K562 (cell line): ENCODE results near the gene ATXN7L1. TPM values are rescaled to one million over a fixed set of nuclear protein-coding genes. Genes with fewer than 3 reads are reported as not detected.

Experiments
- ATAC-seq: fragments of 200-7000 bp; cut with Tn5 transposase; 3 replicates; pipeline ENCODE4 v1.9.1; 2020; ENCODE audit warnings: moderate library complexity
- BruUV-seq: library from RNA; stranded (reverse); fragments of 400-500 nt; replicated peaks from 2 replicates; lab custom pipeline; 2021; lab: Mats Ljungman, UMichigan
- CTCF ChIA-PET: fragments of 300-600 bp; formaldehyde crosslinking; extraction: SDS; loops from one replicate; lab custom pipeline; 2021; ENCODE audit warnings: low intra/inter-chr PET ratio; lab: Yijun Ruan, JAX
- POLR2A ChIA-PET: fragments of 300-600, 350-650 bp; sonication (Branson Sonifier 250); formaldehyde crosslinking; extraction: SDS; loops from one replicate; lab custom pipeline; 2021; ENCODE audit warnings: antibody characterized with exemption, inconsistent platforms; lab: Yijun Ruan, JAX
- DNase-seq, 4 experiments: peaks; one replicate each; pipeline versions ENCODE4 v3.0.0 to v3.0.0-alpha.2; 2011 to 2018; ENCODE audit warnings: low spot score in 3 of 4, mixed read lengths in 3 of 4; ENCODE audit errors: extremely low read depth in 1 of 4
- FAIRE-seq: peaks from 2 replicates; lab custom pipeline; 2011; peaks lifted over from hg19 to GRCh38; lab: Jason Lieb, UNC
- H2AFZ ChIP-seq: 2 replicates; pipeline ENCODE4 v1.6.0; 2011; ENCODE audit warnings: low read depth, low read length, control low read depth, inconsistent platforms
- H3K27ac ChIP-seq: fragments of 200-600 bp; 3 replicates; pipeline ENCODE4 v1.8.0; 2011; ENCODE audit warnings: low read depth, mild to moderate bottlenecking, control low read depth, inconsistent platforms, low read length, moderate library complexity, mixed read lengths; ENCODE audit errors: extremely low read depth
- H3K27me3 ChIP-seq, 2 experiments: fragments of 300-600 bp in 1 of 2; 2 replicates in 1 of 2; 3 replicates in 1 of 2; pipeline versions ENCODE4 v1.6.0 to v1.8.0; 2011; ENCODE audit warnings: inconsistent platforms in 2 of 2, low read length in 2 of 2, mild to moderate bottlenecking in 1 of 2, mixed read lengths in 1 of 2, moderate library complexity in 1 of 2; ENCODE audit not compliant: control insufficient read depth in 2 of 2, insufficient read depth in 2 of 2
- H3K36me3 ChIP-seq: fragments of 300-600 bp; 3 replicates; pipeline ENCODE4 v1.8.0; 2011; ENCODE audit warnings: mild to moderate bottlenecking, low read length, inconsistent platforms; ENCODE audit not compliant: control insufficient read depth, insufficient read depth
- H3K4me1 ChIP-seq, 2 experiments: fragments of 200-600 bp in 1 of 2; replicated peaks in 1 of 2; 2 replicates in 1 of 2; 3 replicates in 1 of 2; pipeline versions ENCODE4 v1.5.1 to v1.8.0; 2011; ENCODE audit warnings: inconsistent platforms in 2 of 2, low read length in 2 of 2, mild to moderate bottlenecking in 1 of 2, mixed read lengths in 1 of 2, moderate library complexity in 1 of 2; ENCODE audit not compliant: control insufficient read depth in 2 of 2, insufficient read depth in 2 of 2
- H3K4me2 ChIP-seq: 2 replicates; pipeline ENCODE4 v1.6.1; 2011; ENCODE audit warnings: low read length, control low read depth, inconsistent platforms, mixed read lengths; ENCODE audit not compliant: insufficient read depth
- H3K4me3 ChIP-seq: fragments of 200-600 bp; sonication (generic), shearing (Covaris generic); 2 replicates; pipeline ENCODE4 v1.5.1; 2016; ENCODE audit warnings: control low read depth, inconsistent platforms
- H3K79me2 ChIP-seq: fragments of 200-600 bp; 3 replicates; pipeline ENCODE4 v1.8.0; 2011; ENCODE audit warnings: low read length, inconsistent platforms; ENCODE audit not compliant: control insufficient read depth, insufficient read depth
- H3K9ac ChIP-seq, 2 experiments: 2 replicates each; pipeline versions ENCODE4 v1.6.0 to v1.6.1; 2011; ENCODE audit warnings: low read depth in 2 of 2, low read length in 2 of 2, control low read depth in 1 of 2, inconsistent platforms in 1 of 2, mild to moderate bottlenecking in 1 of 2, mixed read lengths in 1 of 2; ENCODE audit not compliant: insufficient read depth in 1 of 2
- H3K9me1 ChIP-seq: one replicate; pipeline ENCODE4 v1.6.0; 2011; ENCODE audit warnings: inconsistent platforms, mild to moderate bottlenecking, low read length, moderate library complexity; ENCODE audit not compliant: control insufficient read depth, insufficient read depth
- H3K9me3 ChIP-seq: replicated peaks from 2 replicates; pipeline ENCODE4 v1.5.1; 2011; ENCODE audit warnings: low read depth, low read length, inconsistent platforms; ENCODE audit not compliant: control insufficient read depth, insufficient read depth
- H4K20me1 ChIP-seq: replicated peaks from 2 replicates; pipeline ENCODE4 v1.6.1; 2011; ENCODE audit warnings: low read length, inconsistent platforms, mixed read lengths; ENCODE audit not compliant: control insufficient read depth, insufficient read depth
- ARID3B ChIP-seq: fragments of 250-450 bp; sonication (Bioruptor Pico); IDR thresholded peaks from 2 replicates; pipeline ENCODE4 v1.4.0; 2020; ENCODE audit warnings: borderline replicate concordance
- HINFP ChIP-seq: fragments of 450-650 bp; conservative IDR thresholded peaks from 2 replicates; pipeline ENCODE4 v1.6.1; 2016; ENCODE audit warnings: missing genetic modification characterization, low read depth, mild to moderate bottlenecking, control low read depth, missing compliant biosample characterization
- NFIC ChIP-seq: fragments of 450-650 bp; IDR thresholded peaks from 2 replicates; pipeline ENCODE4 v1.6.1; 2017; ENCODE audit warnings: mild to moderate bottlenecking, inconsistent platforms
- SRSF7 ChIP-seq: fragments of 200-400 bp; formaldehyde crosslinking; optimal IDR thresholded peaks from 2 replicates; pipeline ENCODE3; 2017; ENCODE audit warnings: mild to moderate bottlenecking, low read depth, low read length
- ZFP30 ChIP-seq: fragments of 250-450 bp; sonication (Bioruptor Pico); IDR thresholded peaks from 2 replicates; pipeline ENCODE4 v1.8.0; 2022; ENCODE audit warnings: moderate library complexity, mild to moderate bottlenecking, inconsistent platforms, borderline replicate concordance
- WGBS: fragments of 100-300 bp; shearing (Covaris generic); methylation state at CpG from one replicate; pipeline ENCODE4 v1.1.6; 2016; ENCODE audit warnings: low coverage, mixed read lengths; ENCODE audit not compliant: insufficient coverage; ENCODE audit errors: missing lambda C conversion rate; 5-methylcytosine and 5-hydroxymethylcytosine counted together
- in situ Hi-C: fragments of 300-500 bp; cut with MboI; formaldehyde crosslinking; loops from 4 replicates; pipeline ENCODE4 v1.15.0; 2018; ENCODE audit warnings: inconsistent platforms, mixed read lengths
- intact Hi-C: fragments of 100-400 bp; cut with micrococcal nuclease; formaldehyde crosslinking; loops from 2 replicates; pipeline ENCODE4 v1.14.2; 2022
- polyA plus RNA-seq, 8 experiments: library from polyadenylated mRNA; depleted of rRNA in 4 of 8; stranded (reverse) in 5 of 8; unstranded in 3 of 8; fragments of >200 nt; fragmentation: Nextera tagmentation in 2 of 8; fragmentation: Illumina TruSeq in 1 of 8; extraction: Ambion mirVana in 2 of 8; extraction: Trizol in 1 of 8; gene quantifications; 2 replicates each; pipeline versions ENCODE4 v1.2.1 to v1.2.3, GENCODE V29; 2011 to 2014; ENCODE audit warnings: inconsistent platforms in 1 of 8, missing spikeins in 1 of 8
- total RNA-seq, 7 experiments: library from RNA; depleted of rRNA in 6 of 7; stranded (reverse); fragments of >200 nt in 6 of 7; fragmentation: Illumina TruSeq in 2 of 7; extraction: Trizol in 2 of 7; gene quantifications; 2 replicates each; pipeline versions ENCODE4 v1.2.1 to v1.2.3, GENCODE V29; 2011 to 2021; ENCODE audit warnings: low replicate concordance in 1 of 7

ATXN7L1 gene
- total and polyA plus RNA-seq, 9 of the 15 experiments (the other 6 are each of a cell fraction or from before 2014, with no cell fraction given): 6.6 to 13.7 (median 10.7) TPM

- DNase-seq (no peak), ATAC-seq (no peak), FAIRE-seq (no peak)
- in situ Hi-C loops (no loop called here), intact Hi-C loops (no loop called here)
- TF ChIP-seq NFIC (no peak), HINFP (tag) (no peak), SRSF7 (no peak), ARID3B (CRISPR knock-in tag) (no peak), ZFP30 (CRISPR knock-in tag) (no peak)
- H3K9me1 ChIP-seq: no peaks in the 10 kb centered on the region
- no peaks in the 10 kb centered on the region for H3K79me2 ChIP-seq
- no peak overlapping the region for H3K9ac ChIP-seq
- H4K20me1 ChIP-seq: no peaks in the 10 kb centered on the region
- 0 out of 2 replicates have a peak, but pooled peaks cover 4% of the 10 kb centered on the region for H3K9me3 ChIP-seq
- H3K36me3 ChIP-seq: no peaks in the 10 kb centered on the region
- H3K4me3 ChIP-seq: no peak overlapping the region
- peaks cover 10 to 35% of the 10 kb centered on the region in 2 experiments; a peak in 4 of 5 replicates for H3K27me3 ChIP-seq
- WGBS: 3% methylated on average over 4 of the region's 4 CpGs
- no peak overlapping the region for H2AFZ ChIP-seq
- BruUV-seq: no TSS peak
- no peak overlapping the region for H3K4me2 ChIP-seq
- POLR2A ChIA-PET: no interaction called here
- CTCF ChIA-PET: no interaction called here
- H3K27ac ChIP-seq: no peak overlapping the region
- H3K4me1 ChIP-seq: no peaks in the 10 kb centered on the region
These were observed 35.7 kb upstream of the ATXN7L1 start for GRCh38 chr7:105911961-105912575.
